HEK293 (cell line): ENCODE data around the gene TRNT1.

Experiments
- CTCF ChIA-PET: fragments of 350-600 bp; formaldehyde crosslinking; extraction: SDS; loops from one replicate; lab custom pipeline; 2021; ENCODE audit warnings: antibody characterized with exemption; lab: Yijun Ruan, JAX
- POLR2A ChIA-PET: fragments of 300-600 bp; formaldehyde crosslinking; extraction: SDS; loops from one replicate; lab custom pipeline; 2020; ENCODE audit warnings: antibody characterized with exemption, inconsistent platforms; lab: Yijun Ruan, JAX
- H3K27ac ChIP-seq: fragments of 200-500 bp; sonication (Bioruptor generic); 2 replicates; pipeline ENCODE4 v1.5.1; 2014; ENCODE audit warnings: low read depth, low read length, control low read depth, inconsistent platforms; ENCODE audit errors: extremely low read depth
- H3K36me3 ChIP-seq, 2 experiments: fragments of 200-500 bp in 1 of 2; sonication (Bioruptor generic) in 1 of 2; 1 replicate in 1 of 2; 2 replicates in 1 of 2; pipeline ENCODE4 v1.5.1; 2014 to 2017; ENCODE audit warnings: inconsistent platforms in 2 of 2, low read length in 2 of 2; ENCODE audit not compliant: control insufficient read depth in 2 of 2, insufficient read depth in 1 of 2
- H3K4me1 ChIP-seq: fragments of 200-500 bp; sonication (Bioruptor generic); 2 replicates; pipeline ENCODE4 v1.5.1; 2014; ENCODE audit warnings: mild to moderate bottlenecking, low read length, inconsistent platforms; ENCODE audit not compliant: control insufficient read depth, insufficient read depth
- H3K4me3 ChIP-seq: 2 replicates; pipeline ENCODE4 v1.5.1; 2011; ENCODE audit warnings: low read depth, mild to moderate bottlenecking, control low read depth, low read length, moderate library complexity
- H3K9me3 ChIP-seq: fragments of 200-500 bp; sonication (Bioruptor generic); 2 replicates; pipeline ENCODE4 v1.5.1; 2014; ENCODE audit warnings: low read depth, low read length, inconsistent platforms; ENCODE audit not compliant: control insufficient read depth, insufficient read depth
- SCRT2 ChIP-seq: fragments of 450-650 bp; formaldehyde crosslinking; IDR thresholded peaks from 2 replicates; pipeline ENCODE4 v1.5.1; 2016; ENCODE audit warnings: missing biosample characterization, missing genetic modification characterization
- YY1 ChIP-seq: fragments of 450-650 bp; formaldehyde crosslinking; IDR thresholded peaks from 2 replicates; pipeline ENCODE4 v1.5.1; 2018; ENCODE audit warnings: missing biosample characterization, missing genetic modification characterization
- ZBTB17 ChIP-seq: fragments of 450-650 bp; formaldehyde crosslinking; IDR thresholded peaks from 2 replicates; pipeline ENCODE4 v1.5.1; 2016; ENCODE audit warnings: missing biosample characterization, missing genetic modification characterization
- ZNF10 ChIP-seq: fragments of 450-650 bp; formaldehyde crosslinking; IDR thresholded peaks from 2 replicates; pipeline ENCODE4 v1.5.1; 2017; ENCODE audit warnings: missing biosample characterization, missing genetic modification characterization
- ZNF138 ChIP-seq: fragments of 450-650 bp; formaldehyde crosslinking; IDR thresholded peaks from 2 replicates; pipeline ENCODE4 v1.5.1; 2016; ENCODE audit warnings: missing biosample characterization, missing genetic modification characterization, borderline replicate concordance
- ZNF335 ChIP-seq: fragments of 450-650 bp; formaldehyde crosslinking; conservative IDR thresholded peaks from 2 replicates; pipeline ENCODE4 v1.5.1; 2016; ENCODE audit warnings: missing biosample characterization, missing genetic modification characterization
- ZNF350 ChIP-seq: fragments of 450-650 bp; formaldehyde crosslinking; IDR thresholded peaks from 2 replicates; pipeline ENCODE4 v1.5.0; 2017; ENCODE audit warnings: missing biosample characterization, mild to moderate bottlenecking, missing genetic modification characterization
- ZNF514 ChIP-seq: fragments of 450-650 bp; formaldehyde crosslinking; IDR thresholded peaks from 2 replicates; pipeline ENCODE4 v1.5.1; 2016; ENCODE audit warnings: missing biosample characterization, missing genetic modification characterization
- ZNF585B ChIP-seq: fragments of 450-650 bp; formaldehyde crosslinking; IDR thresholded peaks from 2 replicates; pipeline ENCODE4 v1.5.1; 2016; ENCODE audit warnings: missing biosample characterization, missing genetic modification characterization
- ZNF626 ChIP-seq: fragments of 450-650 bp; sonication (Bioruptor Pico); formaldehyde crosslinking; IDR thresholded peaks from 2 replicates; pipeline ENCODE4 v1.5.1; 2018; ENCODE audit warnings: missing biosample characterization, missing genetic modification characterization, inconsistent platforms
- ZNF76 ChIP-seq: fragments of 450-650 bp; formaldehyde crosslinking; IDR thresholded peaks from 2 replicates; pipeline ENCODE4; 2016; ENCODE audit warnings: low read depth, missing biosample characterization, missing genetic modification characterization, borderline replicate concordance
- TF ChIP-seq, protein P1 (sequence below): fragments of 450-650 bp; formaldehyde crosslinking; IDR thresholded peaks from 2 replicates; pipeline ENCODE4 v1.5.1; 2016; ENCODE audit warnings: missing biosample characterization, missing genetic modification characterization
- TF ChIP-seq, protein P2 (sequence below): fragments of 450-650 bp; formaldehyde crosslinking; IDR thresholded peaks from 2 replicates; pipeline ENCODE4 v1.5.1; 2016; ENCODE audit warnings: missing biosample characterization, missing genetic modification characterization
- TF ChIP-seq, protein P3 (sequence below): fragments of 450-650 bp; formaldehyde crosslinking; IDR thresholded peaks from 2 replicates; pipeline ENCODE4 v1.5.1; 2016; ENCODE audit warnings: missing biosample characterization, missing genetic modification characterization
- TF ChIP-seq, protein P4 (sequence below): fragments of 450-650 bp; formaldehyde crosslinking; IDR thresholded peaks from 2 replicates; pipeline ENCODE4 v1.5.1; 2017; ENCODE audit warnings: missing biosample characterization, missing genetic modification characterization

TRNT1 gene

DNA sequence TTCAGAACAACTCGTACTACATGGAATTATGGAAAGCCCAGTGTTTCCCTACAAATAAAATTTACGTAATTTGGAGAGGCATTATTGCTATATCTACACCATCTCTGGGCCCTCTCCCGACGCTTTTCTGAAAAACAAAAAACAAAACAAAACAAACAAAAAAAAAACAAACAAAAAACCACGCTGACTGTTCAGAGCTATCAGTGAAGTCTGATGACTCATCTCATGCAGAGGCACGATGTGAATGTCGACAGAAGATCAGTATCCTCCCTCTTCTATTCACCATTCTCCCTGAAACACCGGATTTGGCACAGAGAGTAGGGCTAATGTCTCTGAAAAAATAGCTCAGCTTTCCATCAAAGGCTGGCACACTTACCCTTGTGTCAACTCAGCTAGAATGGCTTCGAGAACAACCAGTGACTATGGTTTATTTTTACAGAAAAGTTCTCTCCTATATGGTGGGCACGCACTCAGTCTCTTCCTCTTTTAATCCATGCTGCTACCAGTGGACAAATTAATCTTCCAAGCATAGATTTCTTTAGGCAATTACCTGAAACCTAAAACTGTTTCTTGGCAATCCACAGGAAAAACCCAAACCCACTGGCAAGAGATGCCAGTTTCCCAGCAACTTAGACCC lies 51.2 kb downstream of the TRNT1 start:
- Histone ChIP-seq H3K9me3 (no peaks in the 10 kb centered on the region), H3K4me3 (peak overlapping the region; percentile 99), H3K4me1 (peaks cover 4% of the 10 kb centered on the region; the same call in 1 of the 2 replicates), H3K36me3 (peaks cover 15 to 22% of the 10 kb centered on the region in 2 experiments), H3K27ac (no peak overlapping the region)
- CTCF ChIA-PET, result interaction anchor here (0.6 kb wide), 1 partner anchor 1891 kb away, joined by 3 read pairs; no protein-coding TSS in a partner anchor
- TF ChIP-seq ZNF350 (tag by site-specific recombination) (no peak), ZNF138 (tag by site-specific recombination) (no peak), ZNF514 (tag by site-specific recombination) (no peak), ZBTB17 (peak; percentile 46; the same call in 1 of the 2 replicates), ZNF626 (tag by site-specific recombination) (no peak), ZNF585B (tag by site-specific recombination) (no peak), ZNF10 (tag by site-specific recombination) (no peak), ZNF335 (tag by site-specific recombination) (0 out of 2 replicates have a peak, but pooled peaks have one; percentile 36), YY1 (tag by site-specific recombination) (no peak)
- TF ChIP-seq, protein P1, sequence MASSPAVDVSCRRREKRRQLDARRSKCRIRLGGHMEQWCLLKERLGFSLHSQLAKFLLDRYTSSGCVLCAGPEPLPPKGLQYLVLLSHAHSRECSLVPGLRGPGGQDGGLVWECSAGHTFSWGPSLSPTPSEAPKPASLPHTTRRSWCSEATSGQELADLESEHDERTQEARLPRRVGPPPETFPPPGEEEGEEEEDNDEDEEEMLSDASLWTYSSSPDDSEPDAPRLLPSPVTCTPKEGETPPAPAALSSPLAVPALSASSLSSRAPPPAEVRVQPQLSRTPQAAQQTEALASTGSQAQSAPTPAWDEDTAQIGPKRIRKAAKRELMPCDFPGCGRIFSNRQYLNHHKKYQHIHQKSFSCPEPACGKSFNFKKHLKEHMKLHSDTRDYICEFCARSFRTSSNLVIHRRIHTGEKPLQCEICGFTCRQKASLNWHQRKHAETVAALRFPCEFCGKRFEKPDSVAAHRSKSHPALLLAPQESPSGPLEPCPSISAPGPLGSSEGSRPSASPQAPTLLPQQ, result 0 out of 2 replicates have a peak, but pooled peaks have one; percentile 13
- TF ChIP-seq, protein P2, sequence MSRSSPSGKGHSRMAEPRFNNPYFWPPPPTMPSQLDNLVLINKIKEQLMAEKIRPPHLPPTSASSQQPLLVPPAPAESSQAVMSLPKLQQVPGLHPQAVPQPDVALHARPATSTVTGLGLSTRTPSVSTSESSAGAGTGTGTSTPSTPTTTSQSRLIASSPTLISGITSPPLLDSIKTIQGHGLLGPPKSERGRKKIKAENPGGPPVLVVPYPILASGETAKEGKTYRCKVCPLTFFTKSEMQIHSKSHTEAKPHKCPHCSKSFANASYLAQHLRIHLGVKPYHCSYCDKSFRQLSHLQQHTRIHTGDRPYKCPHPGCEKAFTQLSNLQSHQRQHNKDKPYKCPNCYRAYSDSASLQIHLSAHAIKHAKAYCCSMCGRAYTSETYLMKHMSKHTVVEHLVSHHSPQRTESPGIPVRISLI (tag by site-specific recombination), result peak; percentile 76; the same call in 1 of the 2 replicates
- TF ChIP-seq, all 188 proteins: peak for 4
- POLR2A ChIA-PET, result no interaction called here

DNA sequence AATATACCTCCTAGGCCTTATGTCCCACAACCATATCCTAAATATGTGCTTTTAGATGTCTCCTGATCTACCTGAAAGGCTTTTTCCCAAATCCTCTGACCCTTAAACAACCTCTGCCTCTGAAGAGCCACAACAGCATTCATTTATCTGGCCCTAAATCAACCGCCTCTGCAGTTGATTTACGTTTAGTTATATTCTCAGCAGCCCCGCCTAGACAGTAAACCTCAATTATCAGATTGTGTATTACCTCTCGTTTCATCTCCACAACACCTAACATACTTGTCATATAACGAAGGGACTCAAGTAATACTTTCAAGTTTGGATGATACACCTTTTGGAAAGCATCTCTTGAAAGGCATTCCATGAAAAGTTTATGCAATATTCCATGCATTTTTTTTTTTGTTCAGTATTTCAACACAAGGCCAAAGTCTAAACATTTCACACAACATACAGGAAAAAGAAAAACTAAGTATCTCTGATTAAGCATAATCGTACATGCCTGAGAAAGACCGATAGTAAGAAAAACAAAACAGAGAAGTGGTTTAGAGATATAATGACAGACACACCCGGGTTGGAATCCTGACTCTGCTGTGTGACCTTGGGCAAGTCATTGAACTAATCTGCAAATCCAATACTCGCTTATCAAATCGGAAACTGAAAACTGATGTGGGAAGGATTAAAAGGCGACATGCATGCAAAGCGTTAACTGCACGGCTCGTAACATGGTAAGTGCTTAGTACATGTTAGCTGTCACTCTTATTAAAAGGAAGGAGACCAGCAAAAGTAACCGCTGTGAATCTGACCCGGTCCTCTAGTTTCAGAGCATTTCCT lies 52.0 kb downstream of the TRNT1 start:
- H3K27ac ChIP-seq, result no peak overlapping the region; the same call in 1 of the 2 replicates
- no peak for TF ChIP-seq ZNF138 (tag by site-specific recombination)
- TF ChIP-seq, protein P1, result no peak
- TF ChIP-seq, protein P3, sequence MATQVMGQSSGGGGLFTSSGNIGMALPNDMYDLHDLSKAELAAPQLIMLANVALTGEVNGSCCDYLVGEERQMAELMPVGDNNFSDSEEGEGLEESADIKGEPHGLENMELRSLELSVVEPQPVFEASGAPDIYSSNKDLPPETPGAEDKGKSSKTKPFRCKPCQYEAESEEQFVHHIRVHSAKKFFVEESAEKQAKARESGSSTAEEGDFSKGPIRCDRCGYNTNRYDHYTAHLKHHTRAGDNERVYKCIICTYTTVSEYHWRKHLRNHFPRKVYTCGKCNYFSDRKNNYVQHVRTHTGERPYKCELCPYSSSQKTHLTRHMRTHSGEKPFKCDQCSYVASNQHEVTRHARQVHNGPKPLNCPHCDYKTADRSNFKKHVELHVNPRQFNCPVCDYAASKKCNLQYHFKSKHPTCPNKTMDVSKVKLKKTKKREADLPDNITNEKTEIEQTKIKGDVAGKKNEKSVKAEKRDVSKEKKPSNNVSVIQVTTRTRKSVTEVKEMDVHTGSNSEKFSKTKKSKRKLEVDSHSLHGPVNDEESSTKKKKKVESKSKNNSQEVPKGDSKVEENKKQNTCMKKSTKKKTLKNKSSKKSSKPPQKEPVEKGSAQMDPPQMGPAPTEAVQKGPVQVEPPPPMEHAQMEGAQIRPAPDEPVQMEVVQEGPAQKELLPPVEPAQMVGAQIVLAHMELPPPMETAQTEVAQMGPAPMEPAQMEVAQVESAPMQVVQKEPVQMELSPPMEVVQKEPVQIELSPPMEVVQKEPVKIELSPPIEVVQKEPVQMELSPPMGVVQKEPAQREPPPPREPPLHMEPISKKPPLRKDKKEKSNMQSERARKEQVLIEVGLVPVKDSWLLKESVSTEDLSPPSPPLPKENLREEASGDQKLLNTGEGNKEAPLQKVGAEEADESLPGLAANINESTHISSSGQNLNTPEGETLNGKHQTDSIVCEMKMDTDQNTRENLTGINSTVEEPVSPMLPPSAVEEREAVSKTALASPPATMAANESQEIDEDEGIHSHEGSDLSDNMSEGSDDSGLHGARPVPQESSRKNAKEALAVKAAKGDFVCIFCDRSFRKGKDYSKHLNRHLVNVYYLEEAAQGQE, result no peak
- no peak for TF ChIP-seq ZNF76 (tag by site-specific recombination)
- no peak for TF ChIP-seq ZBTB17
- no peak for TF ChIP-seq SCRT2 (tag by site-specific recombination)
- TF ChIP-seq, protein P4, sequence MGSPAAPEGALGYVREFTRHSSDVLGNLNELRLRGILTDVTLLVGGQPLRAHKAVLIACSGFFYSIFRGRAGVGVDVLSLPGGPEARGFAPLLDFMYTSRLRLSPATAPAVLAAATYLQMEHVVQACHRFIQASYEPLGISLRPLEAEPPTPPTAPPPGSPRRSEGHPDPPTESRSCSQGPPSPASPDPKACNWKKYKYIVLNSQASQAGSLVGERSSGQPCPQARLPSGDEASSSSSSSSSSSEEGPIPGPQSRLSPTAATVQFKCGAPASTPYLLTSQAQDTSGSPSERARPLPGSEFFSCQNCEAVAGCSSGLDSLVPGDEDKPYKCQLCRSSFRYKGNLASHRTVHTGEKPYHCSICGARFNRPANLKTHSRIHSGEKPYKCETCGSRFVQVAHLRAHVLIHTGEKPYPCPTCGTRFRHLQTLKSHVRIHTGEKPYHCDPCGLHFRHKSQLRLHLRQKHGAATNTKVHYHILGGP (tag by site-specific recombination), result no peak
- POLR2A ChIA-PET, result no interaction called here
- peaks cover 4% of the 10 kb centered on the region; the same call in 1 of the 2 replicates for H3K4me1 ChIP-seq
- H3K4me3 ChIP-seq, result peak overlapping the region; percentile 99
- peaks cover 9 to 15% of the 10 kb centered on the region in 2 experiments for H3K36me3 ChIP-seq
- CTCF ChIA-PET, result interaction anchor here (0.6 kb wide), 1 partner anchor 1891 kb away, joined by 3 read pairs; no protein-coding TSS in a partner anchor
- no peaks in the 10 kb centered on the region for H3K9me3 ChIP-seq
